Mesenchymal stem cell (in vitro differentiated cells and primary cell): ENCODE measurements around the gene CTDSP1.

Experiments
- DNase-seq: peaks from one replicate; pipeline ENCODE4 v3.0.0-alpha.2; 2013
- H2AFZ ChIP-seq: one replicate; pipeline ENCODE4 v1.6.1; 2013; ENCODE audit warnings: low read depth, mild to moderate bottlenecking, control low read depth, inconsistent platforms, low read length, moderate library complexity
- H2AK5ac ChIP-seq: 2 replicates; pipeline ENCODE4 v1.6.1; 2013; ENCODE audit warnings: low read length, moderate library complexity, mild to moderate bottlenecking, inconsistent platforms; ENCODE audit not compliant: severe bottlenecking
- H2BK120ac ChIP-seq: one replicate; pipeline ENCODE4 v1.6.1; 2013; ENCODE audit warnings: low read depth, mild to moderate bottlenecking, inconsistent platforms, low read length, moderate library complexity
- H2BK12ac ChIP-seq, 2 experiments: one replicate each; pipeline ENCODE4 v1.6.1; 2013; ENCODE audit warnings: inconsistent platforms in 2 of 2, low read length in 2 of 2, mild to moderate bottlenecking in 2 of 2, moderate library complexity in 2 of 2, control low read depth in 1 of 2
- H2BK15ac ChIP-seq: one replicate; pipeline ENCODE4 v1.6.1; 2013; ENCODE audit warnings: mild to moderate bottlenecking, low read depth, inconsistent platforms; ENCODE audit not compliant: poor library complexity, severe bottlenecking
- H2BK5ac ChIP-seq: 2 replicates; pipeline ENCODE4 v1.6.1; 2013; ENCODE audit warnings: low read depth, mild to moderate bottlenecking, low read length, control low read depth, inconsistent platforms; ENCODE audit not compliant: poor library complexity, severe bottlenecking
- H3K14ac ChIP-seq, 2 experiments: one replicate each; pipeline ENCODE4 v1.6.1; 2013; ENCODE audit warnings: inconsistent platforms in 2 of 2, low read length in 2 of 2, control low read depth in 1 of 2, mild to moderate bottlenecking in 1 of 2, moderate library complexity in 1 of 2
- H3K18ac ChIP-seq, 2 experiments: one replicate each; pipeline ENCODE4 v1.6.1; 2013; ENCODE audit warnings: inconsistent platforms in 2 of 2, low read length in 2 of 2, control low read depth in 1 of 2, low read depth in 1 of 2, mild to moderate bottlenecking in 1 of 2
- H3K23ac ChIP-seq, 2 experiments: one replicate each; pipeline ENCODE4 v1.6.1; 2013; ENCODE audit warnings: inconsistent platforms in 2 of 2, low read length in 2 of 2, mild to moderate bottlenecking in 2 of 2, moderate library complexity in 2 of 2, control low read depth in 1 of 2
- H3K27ac ChIP-seq: 2 replicates; pipeline ENCODE4 v1.5.1; 2013; ENCODE audit warnings: mild to moderate bottlenecking, moderate library complexity, low read length, control low read depth, inconsistent platforms; ENCODE audit not compliant: poor library complexity, severe bottlenecking
- H3K27me3 ChIP-seq, 2 experiments: 2 replicates each; pipeline versions ENCODE4 v1.6.1 to v1.7.0; 2013; ENCODE audit warnings: low read length in 2 of 2, mild to moderate bottlenecking in 2 of 2, moderate library complexity in 2 of 2, control low read depth in 1 of 2, inconsistent platforms in 1 of 2; ENCODE audit not compliant: control insufficient read depth in 1 of 2, insufficient read depth in 1 of 2
- H3K36me3 ChIP-seq, 2 experiments: 2 replicates each; pipeline versions ENCODE4 v1.6.1 to v1.7.0; 2013; ENCODE audit warnings: low read length in 2 of 2, control low read depth in 1 of 2, inconsistent platforms in 1 of 2, low read depth in 1 of 2, mild to moderate bottlenecking in 1 of 2; ENCODE audit not compliant: insufficient read depth in 2 of 2, control insufficient read depth in 1 of 2
- H3K4ac ChIP-seq, 2 experiments: one replicate each; pipeline ENCODE4 v1.6.1; 2013; ENCODE audit warnings: inconsistent platforms in 2 of 2, low read length in 2 of 2, mild to moderate bottlenecking in 2 of 2, moderate library complexity in 2 of 2, control low read depth in 1 of 2, low read depth in 1 of 2
- H3K4me1 ChIP-seq: 2 replicates; pipeline ENCODE4 v1.6.1; 2013; ENCODE audit warnings: low read depth, low read length, control low read depth; ENCODE audit not compliant: control insufficient read depth, insufficient read depth
- H3K4me2 ChIP-seq: 2 replicates; pipeline ENCODE4 v1.6.1; 2013; ENCODE audit warnings: low read length, mild to moderate bottlenecking, inconsistent platforms; ENCODE audit not compliant: poor library complexity, severe bottlenecking
- H3K4me3 ChIP-seq, 2 experiments: 2 replicates each; pipeline versions ENCODE4 v1.5.1 to v1.7.0; 2013; ENCODE audit warnings: low read length in 2 of 2, mild to moderate bottlenecking in 2 of 2, control low read depth in 1 of 2, low read depth in 1 of 2; ENCODE audit not compliant: insufficient read depth in 1 of 2
- H3K79me1 ChIP-seq: replicated peaks from 2 replicates; pipeline ENCODE4 v1.6.1; 2013; ENCODE audit warnings: mild to moderate bottlenecking, control low read depth, low read length, inconsistent platforms; ENCODE audit not compliant: poor library complexity, severe bottlenecking
- H3K9ac ChIP-seq: 2 replicates; pipeline ENCODE4 v1.7.0; 2013; ENCODE audit warnings: mild to moderate bottlenecking, low read length, moderate library complexity
- H3K9me3 ChIP-seq: 2 replicates; pipeline ENCODE4 v1.7.0; 2013; ENCODE audit warnings: mild to moderate bottlenecking, low read length; ENCODE audit not compliant: control insufficient read depth
- H4K8ac ChIP-seq: one replicate; pipeline ENCODE4 v1.6.1; 2013; ENCODE audit warnings: inconsistent platforms, mild to moderate bottlenecking, low read length, moderate library complexity
- H4K91ac ChIP-seq: one replicate; pipeline ENCODE4 v1.6.1; 2013; ENCODE audit warnings: mild to moderate bottlenecking, low read length, inconsistent platforms
- WGBS: methylation state at CpG from one replicate; pipeline ENCODE4 v1.1.7; 2013; ENCODE audit warnings: mixed read lengths; 5-methylcytosine and 5-hydroxymethylcytosine counted together

Gene CTDSP1

DNA sequence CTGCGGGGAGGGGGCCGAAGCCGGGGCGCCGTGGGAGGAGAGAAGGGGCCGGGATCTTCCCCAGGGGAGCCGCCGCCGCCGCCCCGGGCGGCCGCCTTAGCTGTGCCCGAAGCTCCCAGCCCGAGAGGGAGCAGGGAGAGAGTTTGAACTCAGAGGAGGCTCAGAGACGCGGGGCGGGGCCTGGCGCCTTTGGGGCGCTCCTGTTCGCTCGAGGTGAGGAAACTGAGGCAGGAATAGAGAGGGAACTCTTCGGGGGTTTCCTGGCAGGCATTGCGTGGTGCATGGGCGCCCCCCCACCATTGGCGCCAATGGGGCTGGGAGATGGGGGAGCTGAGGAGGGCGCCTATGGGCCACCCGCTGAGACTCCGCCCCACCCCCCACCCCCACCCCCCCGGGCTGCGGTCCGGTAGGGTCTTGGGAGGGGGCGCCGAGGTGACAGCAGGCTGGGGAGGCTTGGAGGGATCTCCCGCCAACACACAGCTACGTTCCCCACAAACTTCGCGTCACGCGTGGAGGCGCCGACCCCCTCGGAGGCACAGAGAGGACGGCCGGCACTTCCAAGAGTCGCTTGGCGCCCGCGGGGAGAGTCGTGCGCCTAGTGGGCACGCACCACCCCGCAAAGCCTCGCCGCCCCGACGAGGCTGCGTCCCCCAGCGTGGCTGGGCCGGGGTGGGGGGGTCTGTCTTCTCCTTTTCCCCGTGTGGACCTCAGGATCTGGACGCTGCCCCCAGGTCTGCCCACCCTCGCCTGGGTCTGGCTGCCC lies 680 bp downstream of the CTDSP1 start:
- peaks cover 52% of the 10 kb centered on the region for H3K4me1 ChIP-seq
- peak overlapping the region; percentile 91 for H3K18ac ChIP-seq
- H3K27me3 ChIP-seq: no peaks in the 10 kb centered on the region
- H3K4me3 ChIP-seq: peak overlapping the region; percentile 85
- H2AK5ac ChIP-seq: no peak overlapping the region
- peak overlapping the region; percentile 96 for H2BK15ac ChIP-seq
- peak overlapping the region in 1 of 2 experiments; percentile 10 for H3K23ac ChIP-seq
- H3K14ac ChIP-seq: peak overlapping the region; percentile 91 to 93
- peak overlapping the region; percentile 100 for H2BK120ac ChIP-seq
- peak overlapping the region; percentile 88 for H3K9ac ChIP-seq
- 1% methylated on average over 33 of the region's 63 CpGs for WGBS
- peak overlapping the region; percentile 96 for H3K4me2 ChIP-seq
- H2BK12ac ChIP-seq: peak overlapping the region in 1 of 2 experiments; percentile 67
- H3K9me3 ChIP-seq: no peaks in the 10 kb centered on the region
- H3K27ac ChIP-seq: peak overlapping the region; percentile 68
- peaks cover 29 to 40% of the 10 kb centered on the region in 2 experiments for H3K36me3 ChIP-seq
- peak overlapping the region; percentile 96 for H4K91ac ChIP-seq
- peak overlapping the region; percentile 88 for H4K8ac ChIP-seq
- DNase-seq: peak; percentile 47
- H2AFZ ChIP-seq: no peak overlapping the region
- peaks cover 20% of the 10 kb centered on the region for H3K79me1 ChIP-seq
- peak overlapping the region; percentile 81 for H2BK5ac ChIP-seq
- H3K4ac ChIP-seq: peak overlapping the region; percentile 77 to 86

DNA sequence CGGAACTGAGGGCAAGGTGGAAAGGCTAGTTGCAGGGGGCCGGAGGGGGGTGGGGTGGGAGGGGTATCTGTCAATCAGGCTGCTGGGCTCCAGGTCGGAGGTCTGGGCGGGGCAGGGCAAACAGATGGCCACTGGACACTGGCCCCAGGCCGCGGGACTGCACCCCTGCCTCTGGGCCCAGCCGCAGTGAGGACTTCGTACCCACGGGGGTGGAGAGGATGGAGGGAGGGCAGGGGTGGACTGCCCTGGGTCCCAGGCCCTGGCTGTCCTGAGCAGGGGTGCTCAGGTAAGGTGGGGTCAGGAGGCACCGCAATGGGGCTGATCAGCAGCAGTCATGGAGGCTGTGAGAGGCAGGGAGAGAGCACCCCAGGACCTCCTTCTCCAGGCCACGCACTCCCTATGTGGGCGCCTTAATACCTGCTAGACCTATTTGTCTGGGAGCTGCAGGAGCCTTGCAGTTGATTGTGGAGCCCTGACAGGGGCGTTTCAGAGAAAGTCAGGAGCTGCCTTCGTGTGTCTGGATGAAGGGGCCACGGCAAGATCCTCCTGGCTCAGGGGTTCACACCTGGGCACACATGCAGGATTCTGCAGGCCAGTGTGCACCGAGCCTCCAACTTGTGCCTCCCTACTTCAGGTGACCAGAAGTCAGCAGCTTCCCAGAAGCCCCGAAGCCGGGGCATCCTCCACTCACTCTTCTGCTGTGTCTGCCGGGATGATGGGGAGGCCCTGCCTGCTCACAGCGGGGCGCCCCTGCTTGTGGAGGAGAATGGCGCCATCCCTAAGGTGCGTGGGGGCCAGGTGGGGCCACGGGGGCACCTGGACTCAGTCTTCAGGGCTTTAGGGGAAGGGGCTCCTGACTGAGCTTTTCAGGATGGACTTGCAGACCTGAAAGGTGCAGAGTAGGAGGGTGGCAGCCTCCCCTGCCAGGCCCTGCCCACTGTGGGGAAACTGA lies 1.5 kb downstream of the CTDSP1 start:
- no peak overlapping the region for H2AK5ac ChIP-seq
- peak overlapping the region in 1 of 2 experiments; percentile 95 for H3K23ac ChIP-seq
- peaks cover 57% of the 10 kb centered on the region for H3K4me1 ChIP-seq
- peak overlapping the region in 1 of 2 experiments; percentile 99 for H3K14ac ChIP-seq
- peak overlapping the region; percentile 88 for H3K9ac ChIP-seq
- no peaks in the 10 kb centered on the region for H3K27me3 ChIP-seq
- peak overlapping the region; percentile 78 to 85 for H3K4ac ChIP-seq
- DNase-seq: no peak
- no peak overlapping the region for H2BK15ac ChIP-seq
- no peak overlapping the region for H2AFZ ChIP-seq
- H2BK120ac ChIP-seq: peak overlapping the region; percentile 100
- no peak overlapping the region for H3K27ac ChIP-seq
- H2BK12ac ChIP-seq: peak overlapping the region in 1 of 2 experiments; percentile 47
- peak overlapping the region; percentile 96 for H3K4me2 ChIP-seq
- peak overlapping the region; percentile 88 for H4K8ac ChIP-seq
- H3K18ac ChIP-seq: peak overlapping the region; percentile 87 to 91
- peak overlapping the region; percentile 85 for H3K4me3 ChIP-seq
- peaks cover 29 to 45% of the 10 kb centered on the region in 2 experiments for H3K36me3 ChIP-seq
- no peak overlapping the region for H2BK5ac ChIP-seq
- H3K79me1 ChIP-seq: peaks cover 24% of the 10 kb centered on the region
- peak overlapping the region; percentile 76 for H4K91ac ChIP-seq
- H3K9me3 ChIP-seq: no peaks in the 10 kb centered on the region
- WGBS: 54% methylated on average over 24 of the region's 24 CpGs

DNA sequence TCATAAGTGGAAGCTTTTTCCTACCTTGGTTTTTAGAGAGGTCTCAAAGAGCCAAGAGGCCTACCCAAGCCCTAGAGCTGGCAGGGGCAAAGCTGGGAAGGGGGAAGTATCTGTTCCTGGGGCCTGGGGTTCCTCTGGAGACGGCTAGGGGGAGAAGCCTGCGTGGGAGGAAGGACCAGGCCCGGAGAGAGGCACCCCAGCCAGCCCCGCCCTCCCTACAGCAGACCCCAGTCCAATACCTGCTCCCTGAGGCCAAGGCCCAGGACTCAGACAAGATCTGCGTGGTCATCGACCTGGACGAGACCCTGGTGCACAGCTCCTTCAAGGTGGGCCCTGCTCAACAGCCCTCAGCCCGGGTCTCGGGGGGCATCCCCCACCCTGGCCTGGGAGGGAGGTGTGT lies 2.2 kb downstream of the CTDSP1 start:
- H4K8ac ChIP-seq: no peak overlapping the region
- no peak overlapping the region for H2BK12ac ChIP-seq
- H3K27me3 ChIP-seq: no peaks in the 10 kb centered on the region
- no peak overlapping the region for H2BK5ac ChIP-seq
- H3K9ac ChIP-seq: peak overlapping the region; percentile 71
- no peak overlapping the region for H2AFZ ChIP-seq
- H2BK15ac ChIP-seq: no peak overlapping the region
- H3K4me3 ChIP-seq: peak overlapping the region in 1 of 2 experiments; percentile 85
- no peak overlapping the region for H3K4me2 ChIP-seq
- H4K91ac ChIP-seq: no peak overlapping the region
- H3K23ac ChIP-seq: peak overlapping the region in 1 of 2 experiments; percentile 5
- H3K79me1 ChIP-seq: peaks cover 24% of the 10 kb centered on the region
- H3K9me3 ChIP-seq: no peaks in the 10 kb centered on the region
- H3K18ac ChIP-seq: peak overlapping the region in 1 of 2 experiments; percentile 34
- peaks cover 54% of the 10 kb centered on the region for H3K4me1 ChIP-seq
- no peak overlapping the region for H2BK120ac ChIP-seq
- H3K4ac ChIP-seq: no peak overlapping the region
- H3K27ac ChIP-seq: no peak overlapping the region
- no peak overlapping the region for H2AK5ac ChIP-seq
- 78% methylated on average over 6 of the region's 9 CpGs for WGBS
- no peak for DNase-seq
- H3K36me3 ChIP-seq: peaks cover 29 to 45% of the 10 kb centered on the region in 2 experiments
- no peak overlapping the region for H3K14ac ChIP-seq
